Esophagus mucosa (tissue), 1 donor: ENCODE measurements around the gene LSM14B. TPM values are rescaled to one million over a fixed set of nuclear protein-coding genes. Genes with fewer than 3 reads are reported as not detected.
"Not testable (repeated sequence)": the region's sequence is repeated elsewhere in the genome, so short reads cannot be mapped to it uniquely, and the experiment has no call there.

Experiments used
- ATAC-seq: fragments of 200-7000 bp; cut with Tn5 transposase; one replicate; pipeline ENCODE4 v1.9.1; 2020
- total RNA-seq: library from RNA; stranded (reverse); gene quantifications from one replicate; pipeline ENCODE4 v1.2.4, GENCODE V29; 2023
- donor health status: DM: yes; HTN: yes; CAD: no.

The LSM14B gene
- total RNA-seq = 28.7 TPM

GRCh38 chr20:62121776-62122653 is at the start of gene LSM14B:
Gene LSM14B (plus strand): TSS chr20:62122475. CDS start chr20:62122667, 192 bp downstream.
- ATAC-seq = peak; percentile 95

- no peak for ATAC-seq
These were observed 49.0 kb upstream of the LSM14B start for GRCh38 chr20:62073323-62073722.

GRCh38 chr20:62079166-62079565 is 43.1 kb upstream of the LSM14B start:
- ATAC-seq = no peak

- ATAC-seq = no peak
These were observed 41.9 kb upstream of the LSM14B start for GRCh38 chr20:62080249-62080990.

GRCh38 chr20:62083312-62083711 is 39.0 kb upstream of the LSM14B start:
- no peak for ATAC-seq

- ATAC-seq = not testable (repeated sequence)
These were observed 38.1 kb upstream of the LSM14B start for GRCh38 chr20:62084224-62084623.

- ATAC-seq = no peak
These were observed 37.1 kb upstream of the LSM14B start for GRCh38 chr20:62085206-62085605.

- no peak for ATAC-seq
These were observed 35.0 kb upstream of the LSM14B start for GRCh38 chr20:62087227-62087626.

- ATAC-seq = no peak
These were observed 34.6 kb upstream of the LSM14B start for GRCh38 chr20:62087632-62088031.

GRCh38 chr20:62088258-62089127 is 33.8 kb upstream of the LSM14B start:
- peak; percentile 81 for ATAC-seq

- ATAC-seq = no peak
These were observed 32.9 kb upstream of the LSM14B start for GRCh38 chr20:62089393-62089792.

- ATAC-seq = no peak
These were observed 25.6 kb upstream of the LSM14B start for GRCh38 chr20:62096421-62097380.

- ATAC-seq = no peak
These were observed 24.3 kb upstream of the LSM14B start for GRCh38 chr20:62097881-62098407.

GRCh38 chr20:62101078-62101477 is 21.2 kb upstream of the LSM14B start:
- no peak for ATAC-seq

GRCh38 chr20:62103508-62104233 is 18.6 kb upstream of the LSM14B start:
- ATAC-seq = no peak

GRCh38 chr20:62104234-62104789 is 18.0 kb upstream of the LSM14B start:
- no peak for ATAC-seq

GRCh38 chr20:62104791-62105345 is 17.4 kb upstream of the LSM14B start:
- ATAC-seq = no peak

- no peak for ATAC-seq
These were observed 16.7 kb upstream of the LSM14B start for GRCh38 chr20:62105592-62105991.

- ATAC-seq = no peak
These were observed 11.1 kb upstream of the LSM14B start for GRCh38 chr20:62111148-62111547.

GRCh38 chr20:62112368-62112767 is 9.9 kb upstream of the LSM14B start:
- ATAC-seq = no peak
